Esophagus muscularis mucosa (tissue), 4 donors: ENCODE results near the gene SUSD6. TPM values are rescaled to one million over a fixed set of nuclear protein-coding genes. Genes with fewer than 3 reads are reported as not detected.

Experiments used
- DNase-seq: peaks from one replicate; pipeline ENCODE4 v3.0.0-alpha.2; 2017; ENCODE audit errors: extremely low spot score
- H3K27ac ChIP-seq, 4 donors: fragments of 200-600 bp; sonication (generic); replicated peaks in 1 of 4; 1 replicate in 3 of 4; 2 replicates in 1 of 4; pipeline ENCODE4 v1.5.1; 2016 to 2019; ENCODE audit warnings: mild to moderate bottlenecking in 1 of 4
- H3K27me3 ChIP-seq, 4 donors: fragments of 200-600 bp; sonication (generic); one replicate each; pipeline versions ENCODE4 v1.5.1 to v1.6.0; 2016 to 2019
- H3K36me3 ChIP-seq, 4 donors: fragments of 200-600 bp; sonication (generic); one replicate each; pipeline ENCODE4 v1.5.1; 2016 to 2019
- H3K4me1 ChIP-seq, 4 donors: fragments of 200-600 bp; sonication (generic); one replicate each; pipeline ENCODE4 v1.5.1; 2016 to 2019
- H3K4me3 ChIP-seq, 4 donors: fragments of 200-600 bp; sonication (generic); 1 replicate in 2 of 4; 2 replicates in 2 of 4; pipeline ENCODE4 v1.5.1; 2016 to 2019; ENCODE audit warnings: mild to moderate bottlenecking in 4 of 4, moderate library complexity in 1 of 4
- H3K9me3 ChIP-seq, 4 donors: fragments of 200-600 bp; sonication (generic); 1 replicate in 3 of 4; 2 replicates in 1 of 4; pipeline ENCODE4 v1.5.1; 2016 to 2019
- CTCF ChIP-seq, 3 experiments: fragments of 200-600 bp in 2 of 3; fragments of 450-650 bp in 1 of 3; sonication (generic) in 2 of 3; IDR thresholded peaks; one replicate each; pipeline ENCODE4 v1.5.1; 2017 to 2019; ENCODE audit warnings: antibody characterized with exemption in 3 of 3, mild to moderate bottlenecking in 2 of 3, moderate library complexity in 1 of 3
- EP300 ChIP-seq: sonication (generic); formaldehyde crosslinking; IDR thresholded peaks from one replicate; pipeline ENCODE4 v1.6.1; 2017; ENCODE audit warnings: antibody characterized with exemption
- POLR2A ChIP-seq: fragments of 450-650 bp; IDR thresholded peaks from one replicate; pipeline ENCODE4 v1.6.1; 2017; ENCODE audit warnings: antibody characterized with exemption, moderate library complexity, mild to moderate bottlenecking, low read depth
- POLR2AphosphoS5 ChIP-seq, 2 donors: sonication (generic); formaldehyde crosslinking; IDR thresholded peaks; one replicate each; pipeline ENCODE4 v1.6.1; 2017; ENCODE audit warnings: antibody characterized with exemption in 2 of 2
- WGBS: methylation state at CpG from one replicate; pipeline ENCODE4 v1.1.5; 2018; 5-methylcytosine and 5-hydroxymethylcytosine counted together
- intact Hi-C: fragments of 100-400 bp; cut with DNase I; formaldehyde crosslinking; loops from one replicate; pipeline ENCODE4 v1.15.1; 2023
- total RNA-seq, 4 donors: library from RNA; depleted of rRNA; stranded (reverse); fragments of >200 nt; gene quantifications; one replicate each; pipeline versions ENCODE4 v1.1.0 to v1.2.1, GENCODE V29; 2016

Gene SUSD6
- total RNA-seq, 4 donors from 2014 or later = 21.2 to 89.5 (median 43.5) TPM

- no peak for TF ChIP-seq POLR2A
- no peak for TF ChIP-seq CTCF (IDR thresholded peaks at IDR 0.05)
- TF ChIP-seq EP300 = no peak
- TF ChIP-seq POLR2AphosphoS5 (IDR thresholded peaks at IDR 0.05) = no peak
- WGBS = 70% methylated on average over 5 of the region's 5 CpGs
- intact Hi-C loops = loop anchor here (5.0 kb wide), 1 partner anchor 42 kb away; no protein-coding TSS in a partner anchor
These were observed 3.7 kb downstream of the SUSD6 start for GRCh38 chr14:69615121-69615495.

DNA sequence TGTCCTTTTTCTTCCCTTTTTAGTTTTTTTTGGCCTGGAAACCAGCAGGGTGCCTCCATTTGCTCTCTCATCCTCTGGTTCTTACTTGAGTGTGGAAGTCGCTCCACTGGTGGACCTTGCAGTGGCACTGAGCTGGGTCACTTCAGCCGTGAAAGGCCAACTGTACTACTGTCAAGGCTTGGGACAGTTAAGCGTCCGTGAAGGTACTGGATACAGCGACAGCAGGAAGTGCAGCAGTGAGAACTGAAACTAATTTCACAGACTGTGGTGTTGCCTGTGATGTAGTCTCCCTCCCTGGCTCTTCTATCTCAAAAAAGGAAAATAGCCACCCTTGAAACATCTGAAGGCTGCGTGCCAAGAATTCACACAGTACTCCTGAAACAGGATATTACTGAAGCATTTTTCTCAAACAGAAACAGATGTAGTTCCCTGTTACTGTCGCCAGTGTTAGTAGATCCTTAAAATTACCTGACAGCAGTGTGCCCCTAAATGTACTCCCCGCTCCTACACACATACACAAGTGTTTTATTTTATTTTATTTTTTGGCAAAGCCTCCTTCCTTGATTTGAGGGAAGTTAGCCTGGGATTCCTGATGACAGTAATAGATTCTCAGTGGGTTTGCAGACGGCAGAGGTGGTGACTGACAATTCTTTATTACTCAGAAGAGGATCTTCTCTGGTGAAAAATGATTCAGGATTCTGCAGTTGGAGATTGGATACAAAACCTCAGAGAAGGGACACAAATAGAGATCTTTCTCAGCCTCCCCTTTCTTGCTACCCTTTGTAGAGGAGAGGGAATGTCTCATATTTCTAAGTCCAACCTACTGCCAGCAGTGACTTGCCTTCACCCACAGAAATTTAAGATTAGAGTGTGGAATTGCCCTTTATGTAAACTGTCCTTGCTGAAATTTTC lies 4.4 kb downstream of the SUSD6 start:
- TF ChIP-seq CTCF (IDR thresholded peaks at IDR 0.05) = peak in 1 of 3 experiments; percentile 25
- TF ChIP-seq POLR2A = no peak
- peak; percentile 62 to 68 for TF ChIP-seq POLR2AphosphoS5 (IDR thresholded peaks at IDR 0.05)
- TF ChIP-seq EP300 = no peak
- H3K4me3 ChIP-seq = peak overlapping the region; percentile 17 to 47 (median 38)
- intact Hi-C loops = loop anchor here (5.0 kb wide), 1 partner anchor 42 kb away; no protein-coding TSS in a partner anchor
- 27% methylated on average over 5 of the region's 9 CpGs for WGBS
- no peaks in the 10 kb centered on the region for H3K27me3 ChIP-seq
- peaks cover 82 to 88% (median 84%) of the 10 kb centered on the region in 4 donors for H3K4me1 ChIP-seq
- DNase-seq = no peak
- no peaks in the 10 kb centered on the region for H3K9me3 ChIP-seq
- H3K27ac ChIP-seq = peak overlapping the region; percentile 97 to 100 (median 100)
- H3K36me3 ChIP-seq = no peaks in the 10 kb centered on the region

More at GRCh38 chr14:69615121-69615495, 3.7 kb downstream of the SUSD6 start:
- H3K4me3 ChIP-seq = peak overlapping the region; percentile 17 to 47 (median 38)
- H3K4me1 ChIP-seq = peaks cover 82 to 88% (median 84%) of the 10 kb centered on the region in 4 donors
- H3K27me3 ChIP-seq = no peaks in the 10 kb centered on the region
- H3K36me3 ChIP-seq = no peaks in the 10 kb centered on the region
- no peaks in the 10 kb centered on the region for H3K9me3 ChIP-seq
- peak overlapping the region; percentile 97 to 100 (median 100) for H3K27ac ChIP-seq
- DNase-seq = no peak

DNA sequence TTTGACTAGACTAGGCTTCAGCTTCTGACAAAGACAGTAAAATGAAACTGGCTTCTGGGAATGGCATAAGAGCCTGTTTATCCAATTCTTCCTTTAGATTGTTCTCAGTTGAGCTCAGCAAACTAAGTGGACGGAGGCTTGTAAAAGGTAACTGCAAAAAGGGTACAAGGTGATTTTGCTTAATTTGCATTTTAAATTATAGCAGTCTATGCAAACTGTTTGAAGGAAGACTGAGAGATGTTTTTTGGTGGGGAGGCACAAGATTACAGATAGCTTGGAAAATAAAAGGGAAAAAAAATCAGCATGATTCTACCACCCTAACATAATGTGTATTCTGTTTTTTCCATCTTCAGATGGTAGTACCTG lies 5.0 kb downstream of the SUSD6 start:
- peak overlapping the region; percentile 97 to 100 (median 100) for H3K27ac ChIP-seq
- no peaks in the 10 kb centered on the region for H3K27me3 ChIP-seq
- DNase-seq = no peak
- intact Hi-C loops = loop anchor here (5.0 kb wide), 1 partner anchor 41 kb away; no protein-coding TSS in a partner anchor
- WGBS = 24% methylated on average over 1 of the region's 1 CpG
- H3K36me3 ChIP-seq = no peaks in the 10 kb centered on the region
- TF ChIP-seq CTCF (IDR thresholded peaks at IDR 0.05) (no peak), EP300 (no peak), POLR2A (no peak), POLR2AphosphoS5 (IDR thresholded peaks at IDR 0.05) (no peak)
- H3K4me3 ChIP-seq = peak overlapping the region; percentile 17 to 47 (median 38)
- H3K4me1 ChIP-seq = peaks cover 86 to 91% (median 88%) of the 10 kb centered on the region in 4 donors
- H3K9me3 ChIP-seq = no peaks in the 10 kb centered on the region

DNA sequence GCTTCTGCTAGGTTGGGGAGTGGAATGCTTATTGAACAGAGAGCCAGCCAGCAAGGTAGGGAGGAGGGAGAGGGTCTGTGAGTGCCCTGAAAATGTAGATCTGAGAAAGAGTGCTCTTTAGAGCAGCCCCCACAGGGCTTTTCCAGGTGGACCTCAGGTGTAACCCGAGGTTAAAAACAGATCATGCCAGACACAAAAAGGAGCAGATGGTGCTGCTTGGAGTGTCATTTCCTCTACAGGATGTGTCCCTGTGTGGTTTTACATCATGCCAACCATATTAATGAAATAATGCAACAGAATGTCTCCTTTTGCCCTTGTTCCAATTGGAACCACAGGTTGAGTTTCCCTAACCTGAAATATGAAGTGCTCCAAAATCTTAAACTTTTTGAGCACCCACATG lies 6.4 kb downstream of the SUSD6 start:
- Histone ChIP-seq H3K4me1 (peaks cover 95 to 100% (median 99%) of the 10 kb centered on the region in 4 donors), H3K4me3 (no peak overlapping the region), H3K36me3 (no peaks in the 10 kb centered on the region), H3K9me3 (no peaks in the 10 kb centered on the region), H3K27ac (peak overlapping the region; percentile 53 to 100 (median 98)), H3K27me3 (no peaks in the 10 kb centered on the region)
- DNase-seq = no peak
- TF ChIP-seq POLR2A (no peak), EP300 (no peak), CTCF (IDR thresholded peaks at IDR 0.05) (no peak), POLR2AphosphoS5 (IDR thresholded peaks at IDR 0.05) (no peak)
- 44% methylated on average over 1 of the region's 1 CpG for WGBS
- intact Hi-C loops = loop anchor here (5.0 kb wide), 1 partner anchor 40 kb away; no protein-coding TSS in a partner anchor
